Keratinocyte (primary cell): ENCODE data around the gene RNF4. TPM values are rescaled to one million over a fixed set of nuclear protein-coding genes. Genes with fewer than 3 reads are reported as not detected.
"Not testable (repeated sequence)": the region's sequence is repeated elsewhere in the genome, so short reads cannot be mapped to it uniquely, and the experiment has no call there.

ENCODE experiments used
- DNase-seq: peaks from one replicate; pipeline ENCODE4 v3.0.0-alpha.2; 2011; ENCODE audit warnings: low read depth, missing footprints, low spot score
- FAIRE-seq: peaks from 2 replicates; lab custom pipeline; 2011; peaks lifted over from hg19 to GRCh38; lab: Jason Lieb, UNC
- H2AFZ ChIP-seq: 2 replicates; pipeline ENCODE4 v1.6.0; 2012; ENCODE audit warnings: low read length, control low read depth, inconsistent platforms; ENCODE audit not compliant: control insufficient read depth
- H3K27ac ChIP-seq: 2 replicates; pipeline ENCODE4 v1.5.1; 2011; ENCODE audit warnings: low read length; ENCODE audit not compliant: control insufficient read depth, insufficient read depth
- H3K27me3 ChIP-seq: 3 replicates; pipeline ENCODE4 v1.6.0; 2011; ENCODE audit warnings: low read length; ENCODE audit not compliant: control insufficient read depth, insufficient read depth; ENCODE audit errors: extremely low read depth
- H3K36me3 ChIP-seq, 2 experiments: 2 replicates in 1 of 2; 3 replicates in 1 of 2; pipeline ENCODE4 v1.5.1; 2011; ENCODE audit warnings: low read length in 2 of 2, mild to moderate bottlenecking in 1 of 2; ENCODE audit not compliant: control insufficient read depth in 2 of 2, insufficient read depth in 2 of 2; ENCODE audit errors: extremely low read depth in 1 of 2
- H3K4me1 ChIP-seq: 3 replicates; pipeline ENCODE4 v1.5.1; 2011; ENCODE audit warnings: low read length; ENCODE audit not compliant: control insufficient read depth, insufficient read depth; ENCODE audit errors: extremely low read depth
- H3K4me2 ChIP-seq: 3 replicates; pipeline ENCODE4 v1.6.0; 2011; ENCODE audit warnings: low read depth, low read length; ENCODE audit not compliant: control insufficient read depth, insufficient read depth; ENCODE audit errors: extremely low read depth
- H3K4me3 ChIP-seq, 3 experiments: fragments of 200-600 bp in 1 of 3; sonication (generic) in 1 of 3; 2 replicates in 2 of 3; 3 replicates in 1 of 3; pipeline ENCODE4 v1.5.1; 2011 to 2016; ENCODE audit warnings: low read length in 3 of 3, mild to moderate bottlenecking in 3 of 3, control low read depth in 2 of 3, inconsistent platforms in 1 of 3, low read depth in 1 of 3, mixed read lengths in 1 of 3, mixed run types in 1 of 3, moderate library complexity in 1 of 3; ENCODE audit not compliant: control insufficient read depth in 2 of 3, insufficient read depth in 2 of 3; ENCODE audit errors: extremely low read depth in 1 of 3
- H3K79me2 ChIP-seq: 2 replicates; pipeline ENCODE4 v1.6.0; 2012; ENCODE audit warnings: low read length; ENCODE audit not compliant: control insufficient read depth, insufficient read depth
- H3K9ac ChIP-seq: 3 replicates; pipeline ENCODE4 v1.6.0; 2011; ENCODE audit warnings: low read length; ENCODE audit not compliant: control insufficient read depth, insufficient read depth; ENCODE audit errors: extremely low read depth
- H3K9me1 ChIP-seq: 3 replicates; pipeline ENCODE4 v1.6.0; 2011; ENCODE audit warnings: low read length; ENCODE audit not compliant: control insufficient read depth, insufficient read depth; ENCODE audit errors: extremely low read depth
- H3K9me3 ChIP-seq: 2 replicates; pipeline ENCODE4 v1.5.1; 2012; ENCODE audit warnings: low read depth, low read length; ENCODE audit not compliant: control insufficient read depth
- H4K20me1 ChIP-seq: 3 replicates; pipeline ENCODE4 v1.6.0; 2011; ENCODE audit warnings: low read length; ENCODE audit not compliant: control insufficient read depth, insufficient read depth; ENCODE audit errors: extremely low read depth
- CTCF ChIP-seq, 3 experiments: IDR thresholded peaks in 1 of 3; conservative IDR thresholded peaks in 1 of 3; optimal IDR thresholded peaks in 1 of 3; 2 replicates in 2 of 3; 3 replicates in 1 of 3; pipeline versions ENCODE3 to v1.5.1; 2011; ENCODE audit warnings: low read length in 3 of 3, mild to moderate bottlenecking in 3 of 3, moderate library complexity in 2 of 3, control low read depth in 1 of 3, inconsistent platforms in 1 of 3; ENCODE audit not compliant: insufficient read depth in 2 of 3; ENCODE audit errors: extremely low read depth in 1 of 3
- EZH2 ChIP-seq: IDR thresholded peaks from one replicate; pipeline ENCODE4 v1.6.1; 2012; ENCODE audit warnings: inconsistent platforms, mild to moderate bottlenecking, low read length, moderate library complexity
- dilution Hi-C: fragments of 300-500 bp; cut with MboI; formaldehyde crosslinking; loops from one replicate; pipeline ENCODE4 v1.7.0; 2020; ENCODE audit warnings: low sequenced_read_pairs; ENCODE audit not compliant: extremely low pct_ligation_motif_present
- polyA plus RNA-seq, 5 experiments: library from polyadenylated mRNA; depleted of rRNA in 3 of 5; stranded (reverse) in 3 of 5; stranded (forward) in 1 of 5; unstranded in 1 of 5; fragments of >200 nt; gene quantifications; 1 replicate in 1 of 5; 2 replicates in 3 of 5; 3 replicates in 1 of 5; pipeline versions ENCODE4 v1.2.1 to v1.2.3, GENCODE V29; 2011 to 2012; ENCODE audit warnings: missing spikeins in 2 of 5, low read depth in 1 of 5, low replicate concordance in 1 of 5

RNF4 gene
- polyA plus RNA-seq, 1 donor (not counting 4 experiments of a cell fraction or from before 2014, with no cell fraction given), result 63.6 TPM

DNA sequence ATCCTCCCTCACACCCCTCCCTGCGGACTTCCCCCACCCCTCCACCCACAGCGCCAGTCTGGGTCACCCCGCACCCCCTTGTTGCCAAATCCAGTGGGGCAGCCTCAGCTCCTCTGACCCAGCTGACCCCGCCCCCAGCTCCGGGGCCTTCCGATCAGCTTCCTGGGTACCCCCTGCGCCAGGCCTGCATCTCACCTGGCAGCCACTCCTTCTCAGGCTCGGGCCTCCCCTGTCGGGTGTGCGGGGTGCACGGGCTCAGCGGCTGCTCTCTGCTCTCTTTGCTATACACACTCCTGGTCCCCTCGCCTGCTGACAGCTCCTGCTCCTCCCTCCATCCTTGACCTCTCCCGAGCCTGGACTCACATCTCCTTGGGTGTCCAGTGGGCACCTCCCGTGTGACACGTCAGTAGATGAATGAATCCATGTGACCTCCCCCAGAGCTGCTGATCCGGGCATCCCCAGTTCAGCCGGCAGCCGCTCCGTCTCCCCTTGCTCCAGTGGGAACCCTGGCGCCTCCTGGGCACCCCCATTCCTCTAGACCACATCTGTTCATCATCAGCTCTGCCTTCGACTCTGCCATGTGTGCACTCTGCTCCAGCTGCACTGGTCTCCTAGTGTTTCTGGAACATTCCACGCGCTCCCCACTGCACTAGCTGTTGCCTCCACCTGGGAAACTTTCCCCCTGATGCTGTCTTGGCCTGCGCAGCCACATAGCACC lies 40.3 kb upstream of the RNF4 start:
- Histone ChIP-seq H4K20me1 (no peaks in the 10 kb centered on the region), H3K27ac (no peak overlapping the region), H3K79me2 (no peaks in the 10 kb centered on the region), H3K36me3 (no peaks in the 10 kb centered on the region), H3K27me3 (peaks cover 3% of the 10 kb centered on the region), H3K9me1 (no peaks in the 10 kb centered on the region), H3K4me3 (no peak overlapping the region), H3K9me3 (no peaks in the 10 kb centered on the region), H3K9ac (no peak overlapping the region), H3K4me2 (no peak overlapping the region), H3K4me1 (no peaks in the 10 kb centered on the region), H2AFZ (no peak overlapping the region)
- dilution Hi-C loops, result no loop called here
- no peak for FAIRE-seq
- TF ChIP-seq CTCF (optimal IDR thresholded peaks at IDR 0.05 in 1 of 3, IDR thresholded peaks at IDR 0.05 in 1 of 3, conservative IDR thresholded peaks at IDR 0.05 in 1 of 3; ENCODE audit: extremely low read depth in 1 of 3, insufficient read depth in 2 of 3, low read length in 3 of 3), result no peak
- TF ChIP-seq EZH2, result no peak
- DNase-seq, result no peak

GRCh38 chr4:2429945-2430757 lies 38.8 kb upstream of the RNF4 start:
- H3K9me1 ChIP-seq, H2AFZ ChIP-seq, H3K36me3 ChIP-seq, H3K4me3 ChIP-seq, FAIRE-seq, DNase-seq, H3K79me2 ChIP-seq, H3K27ac ChIP-seq, dilution Hi-C loops, H3K4me2 ChIP-seq, H4K20me1 ChIP-seq, H3K4me1 ChIP-seq, H3K27me3 ChIP-seq, H3K9ac ChIP-seq, H3K9me3 ChIP-seq: not testable (repeated sequence)
